Gastrocnemius medialis (tissue), 4 donors: ENCODE measurements around the gene BUB1B. TPM values are rescaled to one million over a fixed set of nuclear protein-coding genes. Genes with fewer than 3 reads are reported as not detected.
A peak's percentile ranks its signal among the peaks of the same experiment; 100 is the strongest.

Source experiments
- ATAC-seq, 2 donors: fragments of 150-250 bp; one replicate each; pipeline ENCODE4 v1.9.1; 2016
- DNase-seq, 2 donors: peaks; one replicate each; pipeline ENCODE4 v3.0.0-alpha.2; 2019
- H3K27ac ChIP-seq, 4 donors: fragments of 200-600 bp; sonication (generic); 1 replicate in 1 of 4; 2 replicates in 3 of 4; pipeline ENCODE4 v1.5.1; 2016 to 2018; ENCODE audit warnings: mild to moderate bottlenecking in 2 of 4, moderate library complexity in 1 of 4
- H3K27me3 ChIP-seq, 3 donors: fragments of 200-600 bp; sonication (generic) in 2 of 3; 1 replicate in 1 of 3; 2 replicates in 2 of 3; pipeline versions ENCODE4 v1.5.1 to v1.6.0; 2016 to 2019; ENCODE audit warnings: mild to moderate bottlenecking in 1 of 3, moderate library complexity in 1 of 3
- H3K36me3 ChIP-seq, 2 donors: fragments of 200-600 bp; sonication (generic) in 1 of 2; one replicate each; pipeline ENCODE4 v1.5.1; 2017 to 2018
- H3K4me1 ChIP-seq, 2 donors: fragments of 200-600 bp; sonication (generic) in 1 of 2; one replicate each; pipeline ENCODE4 v1.5.1; 2016 to 2017; ENCODE audit warnings: mild to moderate bottlenecking in 2 of 2
- H3K4me3 ChIP-seq, 4 donors: fragments of 200-600 bp; sonication (generic) in 3 of 4; 1 replicate in 1 of 4; 2 replicates in 3 of 4; pipeline ENCODE4 v1.5.1; 2016 to 2019; ENCODE audit warnings: mild to moderate bottlenecking in 2 of 4
- H3K9me3 ChIP-seq, 3 donors: fragments of 200-600 bp; sonication (generic) in 2 of 3; 1 replicate in 1 of 3; 2 replicates in 2 of 3; pipeline ENCODE4 v1.5.1; 2016 to 2019
- POLR2A ChIP-seq, 2 donors: fragments of 450-650 bp; IDR thresholded peaks; one replicate each; pipeline ENCODE4 v1.6.1; 2017; ENCODE audit warnings: antibody characterized with exemption in 2 of 2, mild to moderate bottlenecking in 2 of 2, moderate library complexity in 2 of 2
- in situ Hi-C, 4 donors: fragments of 200-750 bp; cut with MboI; loops; one replicate each; pipeline versions ENCODE4 v1.15.0 to v1.8.0; 2017; ENCODE audit warnings: low sequenced_read_pairs in 4 of 4
- intact Hi-C: fragments of 100-400 bp; cut with DNase I; formaldehyde crosslinking; loops from one replicate; pipeline ENCODE4 v1.15.1; 2023; ENCODE audit warnings: low total_unique reads
- total RNA-seq, 4 donors: library from RNA; depleted of rRNA; stranded (reverse); fragments of >200 nt; gene quantifications; one replicate each; pipeline versions ENCODE4 v1.1.0 to v1.2.3, GENCODE V29; 2016
- TF ChIP-seq, protein P1 (sequence below), 5 experiments: fragments of 450-650 bp in 3 of 5; fragments of 200-600 bp in 2 of 5; sonication (generic) in 2 of 5; IDR thresholded peaks in 4 of 5; conservative IDR thresholded peaks in 1 of 5; 1 replicate in 4 of 5; 2 replicates in 1 of 5; pipeline ENCODE4 v1.5.1; 2016 to 2019; ENCODE audit warnings: antibody characterized with exemption in 5 of 5, mild to moderate bottlenecking in 3 of 5, moderate library complexity in 3 of 5

Gene BUB1B
- total RNA-seq, 4 donors from 2014 or later, result 0.51 to 1.8 TPM; not detected in 2

DNA sequence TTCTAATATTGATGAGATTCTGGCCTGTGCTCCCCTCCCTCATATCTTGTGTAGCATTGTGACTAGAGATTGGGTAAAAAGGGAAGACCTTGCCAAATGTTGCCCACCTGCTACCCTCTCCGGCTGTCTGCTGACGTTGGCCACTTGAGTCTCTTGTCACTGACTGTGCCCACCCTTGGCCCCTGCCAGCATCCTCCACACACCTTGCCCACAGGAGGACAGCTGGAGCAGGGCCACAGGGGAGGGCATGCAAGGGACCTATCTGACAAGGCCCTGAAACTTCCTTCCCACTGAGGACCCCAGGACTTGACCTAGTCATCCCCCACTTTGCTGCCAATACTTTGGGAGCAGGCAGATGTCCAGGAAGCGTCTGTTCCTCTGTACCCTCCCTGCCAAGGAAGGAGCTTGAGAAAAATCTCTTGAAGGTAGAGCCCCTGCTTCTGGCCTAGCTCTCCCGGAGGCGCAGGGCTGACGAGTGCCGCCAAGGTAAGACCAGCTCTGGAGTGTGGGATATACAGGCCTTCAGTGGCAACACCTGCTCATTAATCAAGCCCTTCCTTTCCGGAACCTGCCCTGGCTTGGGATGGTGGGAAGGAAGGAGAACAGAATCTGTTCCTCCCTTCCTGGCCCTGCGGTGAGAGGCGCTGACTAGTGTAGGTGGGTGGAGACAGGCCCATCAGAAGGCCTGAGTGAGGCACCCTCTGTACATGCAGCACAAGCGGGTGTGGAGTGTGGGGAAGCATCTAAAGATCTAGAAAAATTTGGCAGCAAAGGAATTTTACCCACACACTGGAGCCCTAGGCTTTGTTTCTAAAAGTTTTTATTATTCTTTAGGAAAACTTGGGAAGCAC, 73.1 kb downstream of the BUB1B start:
- Histone ChIP-seq H3K27ac (no peak overlapping the region), H3K9me3 (no peaks in the 10 kb centered on the region), H3K36me3 (no peaks in the 10 kb centered on the region), H3K27me3 (no peaks in the 10 kb centered on the region), H3K4me3 (no peak overlapping the region), H3K4me1 (peaks cover 0 to 3% of the 10 kb centered on the region in 2 donors)
- ATAC-seq (no peak), DNase-seq (no peak)
- in situ Hi-C loops (no loop called here), intact Hi-C loops (no loop called here)
- TF ChIP-seq POLR2A (IDR thresholded peaks at IDR 0.05), result no peak
- TF ChIP-seq, protein P1, sequence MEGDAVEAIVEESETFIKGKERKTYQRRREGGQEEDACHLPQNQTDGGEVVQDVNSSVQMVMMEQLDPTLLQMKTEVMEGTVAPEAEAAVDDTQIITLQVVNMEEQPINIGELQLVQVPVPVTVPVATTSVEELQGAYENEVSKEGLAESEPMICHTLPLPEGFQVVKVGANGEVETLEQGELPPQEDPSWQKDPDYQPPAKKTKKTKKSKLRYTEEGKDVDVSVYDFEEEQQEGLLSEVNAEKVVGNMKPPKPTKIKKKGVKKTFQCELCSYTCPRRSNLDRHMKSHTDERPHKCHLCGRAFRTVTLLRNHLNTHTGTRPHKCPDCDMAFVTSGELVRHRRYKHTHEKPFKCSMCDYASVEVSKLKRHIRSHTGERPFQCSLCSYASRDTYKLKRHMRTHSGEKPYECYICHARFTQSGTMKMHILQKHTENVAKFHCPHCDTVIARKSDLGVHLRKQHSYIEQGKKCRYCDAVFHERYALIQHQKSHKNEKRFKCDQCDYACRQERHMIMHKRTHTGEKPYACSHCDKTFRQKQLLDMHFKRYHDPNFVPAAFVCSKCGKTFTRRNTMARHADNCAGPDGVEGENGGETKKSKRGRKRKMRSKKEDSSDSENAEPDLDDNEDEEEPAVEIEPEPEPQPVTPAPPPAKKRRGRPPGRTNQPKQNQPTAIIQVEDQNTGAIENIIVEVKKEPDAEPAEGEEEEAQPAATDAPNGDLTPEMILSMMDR (IDR thresholded peaks at IDR 0.05 in 4 of 5, conservative IDR thresholded peaks at IDR 0.05 in 1 of 5), result no peak

DNA sequence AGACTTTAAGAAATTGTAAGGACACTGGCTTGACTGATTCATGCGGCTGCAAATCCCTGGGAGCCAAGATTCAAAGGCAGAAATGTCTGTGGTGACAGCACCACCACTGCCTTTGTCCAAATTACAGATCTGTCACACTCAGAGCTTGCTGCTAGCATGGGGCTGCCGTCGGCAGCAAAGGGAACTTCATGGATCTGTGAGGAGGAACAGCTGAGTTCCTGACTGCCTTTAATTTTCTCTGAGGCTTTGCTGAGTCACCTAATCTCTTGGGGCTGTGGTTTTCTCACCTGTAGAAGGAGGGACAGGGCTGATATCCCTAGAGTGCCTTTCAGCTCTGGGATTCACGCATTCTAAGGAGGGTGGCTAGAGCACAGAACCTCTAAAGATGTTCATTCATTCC, 73.9 kb downstream of the BUB1B start:
- intact Hi-C loops, result no loop called here
- in situ Hi-C loops, result no loop called here
- H3K4me3 ChIP-seq, result no peak overlapping the region
- H3K36me3 ChIP-seq, result no peaks in the 10 kb centered on the region
- DNase-seq (no peak), ATAC-seq (no peak)
- peaks cover 0 to 6% (median 5%) of the 10 kb centered on the region in 3 donors for H3K27me3 ChIP-seq
- H3K9me3 ChIP-seq, result no peaks in the 10 kb centered on the region
- H3K27ac ChIP-seq, result no peak overlapping the region
- peaks cover 0 to 4% of the 10 kb centered on the region in 2 donors for H3K4me1 ChIP-seq
- TF ChIP-seq, protein P1 (IDR thresholded peaks at IDR 0.05 in 4 of 5, conservative IDR thresholded peaks at IDR 0.05 in 1 of 5), result no peak
- no peak for TF ChIP-seq POLR2A (IDR thresholded peaks at IDR 0.05)

DNA sequence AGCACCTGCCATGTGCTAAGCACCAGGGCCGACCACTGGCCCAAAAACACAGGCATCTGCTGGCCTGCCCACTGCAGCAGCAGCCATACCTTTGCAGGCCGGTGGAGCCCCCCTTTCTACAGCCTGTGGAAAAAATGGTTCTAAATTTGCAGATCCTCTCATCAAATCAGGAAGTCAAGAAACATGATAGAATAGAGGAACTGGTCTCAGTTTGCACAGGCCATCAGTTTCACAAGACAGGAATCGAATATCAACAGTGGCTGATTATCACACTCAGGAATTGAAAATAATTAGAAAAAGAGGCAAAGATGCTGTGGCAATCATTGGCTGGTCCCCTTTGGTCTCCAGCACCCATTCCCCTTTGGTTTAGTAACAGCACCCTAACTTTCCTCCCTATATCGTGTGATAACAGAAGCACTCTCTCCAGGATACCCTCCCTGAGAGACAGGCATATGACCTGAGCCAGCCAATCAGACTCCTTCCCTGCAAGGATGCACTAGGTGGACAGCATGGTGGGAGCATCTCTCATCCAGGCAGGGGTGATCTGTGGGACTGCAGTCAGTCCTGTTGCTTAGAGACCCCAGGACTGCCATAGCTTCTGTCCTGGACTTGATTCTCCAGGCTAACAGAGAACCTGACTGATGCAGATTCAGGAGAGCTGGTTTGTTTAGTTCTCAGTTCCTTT, 74.5 kb downstream of the BUB1B start:
- no peak for DNase-seq
- no peaks in the 10 kb centered on the region for H3K36me3 ChIP-seq
- TF ChIP-seq POLR2A (IDR thresholded peaks at IDR 0.05), result no peak
- TF ChIP-seq, protein P1 (IDR thresholded peaks at IDR 0.05 in 4 of 5, conservative IDR thresholded peaks at IDR 0.05 in 1 of 5), result no peak
- peaks cover 0 to 12% (median 6%) of the 10 kb centered on the region in 3 donors for H3K27me3 ChIP-seq
- H3K4me1 ChIP-seq, result peaks cover 0 to 4% of the 10 kb centered on the region in 2 donors
- in situ Hi-C loops (no loop called here), intact Hi-C loops (no loop called here)
- ATAC-seq, result no peak
- H3K9me3 ChIP-seq, result no peaks in the 10 kb centered on the region
- H3K27ac ChIP-seq, result no peak overlapping the region
- H3K4me3 ChIP-seq, result no peak overlapping the region

DNA sequence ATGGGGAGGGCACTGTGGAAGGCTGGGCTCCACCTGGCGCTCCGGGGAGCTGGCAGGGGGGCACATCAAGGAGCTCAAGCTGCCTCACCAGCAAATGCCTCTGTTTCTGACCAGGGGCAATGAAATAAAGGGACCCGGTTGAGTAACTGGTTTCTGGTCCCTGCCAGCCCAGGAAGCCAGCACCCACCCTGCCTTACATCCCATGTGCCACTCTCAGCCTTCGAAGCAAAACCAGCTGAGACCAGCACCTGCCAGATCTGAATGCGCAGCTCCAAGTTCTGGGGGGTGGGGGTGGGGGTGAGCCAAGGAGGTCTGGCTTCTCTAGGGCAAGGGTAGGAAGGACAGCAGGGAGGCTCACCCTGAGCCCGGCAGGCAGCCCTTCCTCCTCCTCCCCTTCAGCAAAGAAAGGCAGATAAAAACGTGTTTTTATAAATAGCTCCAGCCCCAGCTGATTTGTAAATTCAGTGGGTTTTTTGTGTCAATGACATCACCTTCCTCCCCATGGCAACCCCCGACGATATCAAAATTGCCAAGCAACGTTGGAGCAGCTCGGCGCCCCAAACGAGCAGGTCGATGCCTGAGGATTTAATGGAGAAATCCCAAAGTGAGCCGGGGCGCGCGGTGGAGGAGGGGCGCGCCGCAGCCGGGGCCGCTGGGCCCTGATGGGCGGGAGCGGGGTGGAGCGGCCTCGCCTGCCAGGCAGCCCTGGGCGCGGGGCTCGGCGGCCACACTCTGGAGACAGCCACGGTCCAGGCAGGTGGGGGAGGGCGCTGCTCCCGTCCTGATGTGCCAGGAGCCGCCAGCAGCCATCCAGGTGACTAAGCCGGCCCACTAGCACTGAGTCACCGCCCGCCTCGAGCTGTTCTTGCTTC, 77.9 kb downstream of the BUB1B start, which contains the start of gene PAK6:
Gene PAK6, plus strand, starts transcription at position 532 of the 872 bp plus-strand sequence. CDS start 25,723 bp downstream, outside the sequence.
- ATAC-seq (peak; percentile 67), DNase-seq (peak; percentile 23 to 44)
- in situ Hi-C loops, result no loop called here
- no peak for TF ChIP-seq POLR2A (IDR thresholded peaks at IDR 0.05)
- TF ChIP-seq, protein P1 (IDR thresholded peaks at IDR 0.05 in 4 of 5, conservative IDR thresholded peaks at IDR 0.05 in 1 of 5), result no peak
- Histone ChIP-seq H3K4me1 (peaks cover 0 to 4% of the 10 kb centered on the region in 2 donors), H3K27ac (no peak within 1 kb of the TSS), H3K4me3 (peak within 1 kb of the TSS in 3 of 4 donors; percentile 23 to 46 (median 24)), H3K27me3 (peaks cover 0 to 12% (median 12%) of the 10 kb centered on the region in 3 donors), H3K9me3 (no peaks in the 10 kb centered on the region), H3K36me3 (no peaks in the 10 kb centered on the region)
- intact Hi-C loops, result no loop called here
